ENCODE data around the gene TRIM28. TPM values are rescaled to one million over a fixed set of nuclear protein-coding genes. Genes with fewer than 3 reads are reported as not detected.
A peak's percentile ranks its signal among the peaks of the same experiment; 100 is the strongest.

TRIM28 gene
- total and polyA plus RNA-seq, 9 of the 15 experiments (the other 6 are each of a cell fraction or from before 2014, with no cell fraction given) = 12.1 to 797 (median 490) TPM

GRCh38 chr19:58519087-58519354, 24.8 kb upstream of the TRIM28 start:
- intact Hi-C loops (cut with micrococcal nuclease) = loop anchor here (1.0 kb wide), 4 partner anchors 43 to 300 kb away; partner anchors contain the start of genes ZNF446 and ZSCAN22
- ChIA-PET CTCF (ENCODE audit: low intra/inter-chr PET ratio) (interaction anchor here (0.6 to 2.7 kb wide), 5 partner anchors 25 to 337 kb away, joined by 3 to 23 read pairs (median 4); partner anchors contain the start of genes TRIM28 and ZNF274), POLR2A (interaction anchor here (0.6 to 2.3 kb wide), 13 partner anchors 13 to 336 kb away, joined by 3 to 14 read pairs (median 6); partner anchors contain the start of genes CHMP2A, TRIM28, ZNF274 and ZNF837)
- in situ Hi-C loops (cut with MboI) = no loop called here
- H3K27me3 ChIP-seq (ENCODE audit: control insufficient read depth in 2 of 2, insufficient read depth in 2 of 2, low read length in 2 of 2) = no peaks in the 10 kb centered on the region
- H2AFZ ChIP-seq (ENCODE audit: low read depth, low read length) = peak overlapping the region; percentile 99
- peaks cover 9 to 50% of the 10 kb centered on the region in 2 experiments for H3K4me1 ChIP-seq (replicated peaks in 1 of 2; ENCODE audit: control insufficient read depth in 2 of 2, insufficient read depth in 2 of 2, low read length in 2 of 2)
- ATAC-seq (peak; percentile 77), DNase-seq (ENCODE audit: extremely low read depth in 1 of 4, low spot score in 3 of 4) (peak; percentile 64 to 82 (median 75)), FAIRE-seq (peak; percentile 37)
- 0% methylated on average over 12 of the region's 14 CpGs for WGBS (ENCODE audit: insufficient coverage, low coverage, missing lambda C conversion rate)
- H3K4me2 ChIP-seq (ENCODE audit: insufficient read depth, low read length) = peak overlapping the region; percentile 98
- H4K20me1 ChIP-seq (replicated peaks; ENCODE audit: control insufficient read depth, insufficient read depth, low read length) = no peaks in the 10 kb centered on the region
- H3K9me3 ChIP-seq (replicated peaks; ENCODE audit: control insufficient read depth, insufficient read depth, low read depth, low read length) = no peaks in the 10 kb centered on the region
- BruUV-seq (replicated peaks) = no TSS peak
- H3K36me3 ChIP-seq (ENCODE audit: control insufficient read depth, insufficient read depth, low read length) = peaks cover 29% of the 10 kb centered on the region; the same call in 2 of the 3 replicates
- H3K27ac ChIP-seq (ENCODE audit: extremely low read depth, low read depth, low read length) = peak overlapping the region; percentile 92
- peak overlapping the region; percentile 95 to 97 for H3K9ac ChIP-seq (ENCODE audit: insufficient read depth in 1 of 2, low read depth in 2 of 2, low read length in 2 of 2)
- peaks cover 55% of the 10 kb centered on the region for H3K79me2 ChIP-seq (ENCODE audit: control insufficient read depth, insufficient read depth, low read length)
- H3K4me3 ChIP-seq = peak overlapping the region; percentile 79
- peaks cover 5% of the 10 kb centered on the region for H3K9me1 ChIP-seq (ENCODE audit: control insufficient read depth, insufficient read depth, low read length)
- TF ChIP-seq, protein P1, sequence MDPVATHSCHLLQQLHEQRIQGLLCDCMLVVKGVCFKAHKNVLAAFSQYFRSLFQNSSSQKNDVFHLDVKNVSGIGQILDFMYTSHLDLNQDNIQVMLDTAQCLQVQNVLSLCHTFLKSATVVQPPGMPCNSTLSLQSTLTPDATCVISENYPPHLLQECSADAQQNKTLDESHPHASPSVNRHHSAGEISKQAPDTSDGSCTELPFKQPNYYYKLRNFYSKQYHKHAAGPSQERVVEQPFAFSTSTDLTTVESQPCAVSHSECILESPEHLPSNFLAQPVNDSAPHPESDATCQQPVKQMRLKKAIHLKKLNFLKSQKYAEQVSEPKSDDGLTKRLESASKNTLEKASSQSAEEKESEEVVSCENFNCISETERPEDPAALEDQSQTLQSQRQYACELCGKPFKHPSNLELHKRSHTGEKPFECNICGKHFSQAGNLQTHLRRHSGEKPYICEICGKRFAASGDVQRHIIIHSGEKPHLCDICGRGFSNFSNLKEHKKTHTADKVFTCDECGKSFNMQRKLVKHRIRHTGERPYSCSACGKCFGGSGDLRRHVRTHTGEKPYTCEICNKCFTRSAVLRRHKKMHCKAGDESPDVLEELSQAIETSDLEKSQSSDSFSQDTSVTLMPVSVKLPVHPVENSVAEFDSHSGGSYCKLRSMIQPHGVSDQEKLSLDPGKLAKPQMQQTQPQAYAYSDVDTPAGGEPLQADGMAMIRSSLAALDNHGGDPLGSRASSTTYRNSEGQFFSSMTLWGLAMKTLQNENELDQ (CRISPR knock-in tag; IDR thresholded peaks at IDR 0.05; ENCODE audit: borderline replicate concordance) = 0 out of 2 replicates have a peak, but pooled peaks have one; percentile 38
- TF ChIP-seq NRF1 (conservative IDR thresholded peaks at IDR 0.05 in 1 of 2, IDR thresholded peaks at IDR 0.05 in 1 of 2) (peak; percentile 2 to 8; a peak in 1 of 4 replicates), ZSCAN29 (IDR thresholded peaks at IDR 0.05) (peak; percentile 93), EP300 (IDR thresholded peaks at IDR 0.05; ENCODE audit: low read length) (no peak), ZNF197 (CRISPR knock-in tag; IDR thresholded peaks at IDR 0.05; ENCODE audit: low read depth) (0 out of 2 replicates have a peak, but pooled peaks have one; percentile 2), DPF2 (IDR thresholded peaks at IDR 0.05) (no peak), ETV1 (tag; conservative IDR thresholded peaks at IDR 0.05; ENCODE audit: low read depth) (peak; percentile 77), MAFG (tag; conservative IDR thresholded peaks at IDR 0.05) (no peak), L3MBTL2 (IDR thresholded peaks at IDR 0.05) (peak; percentile 57; the same call in 1 of the 2 replicates), NEUROD1 (IDR thresholded peaks at IDR 0.05; ENCODE audit: borderline replicate concordance, low read depth, low read length, partially characterized antibody) (peak; percentile 12), ESRRB (CRISPR knock-in tag; IDR thresholded peaks at IDR 0.05; ENCODE audit: borderline replicate concordance) (no peak), ZNF707 (CRISPR knock-in tag; conservative IDR thresholded peaks at IDR 0.05) (peak; percentile 88), POLR2AphosphoS2 (IDR thresholded peaks at IDR 0.05; ENCODE audit: low read length) (no peak), WHSC1 (IDR thresholded peaks at IDR 0.05; ENCODE audit: low read length) (no peak), HMG20B (CRISPR knock-in tag; IDR thresholded peaks at IDR 0.05) (no peak), ZNF175 (CRISPR knock-in tag; IDR thresholded peaks at IDR 0.05; ENCODE audit: low read depth) (0 out of 2 replicates have a peak, but pooled peaks have one; percentile 8), RB1 (IDR thresholded peaks at IDR 0.05; ENCODE audit: low read depth) (0 out of 2 replicates have a peak, but pooled peaks have one; percentile 21)
- TF ChIP-seq, protein P2, sequence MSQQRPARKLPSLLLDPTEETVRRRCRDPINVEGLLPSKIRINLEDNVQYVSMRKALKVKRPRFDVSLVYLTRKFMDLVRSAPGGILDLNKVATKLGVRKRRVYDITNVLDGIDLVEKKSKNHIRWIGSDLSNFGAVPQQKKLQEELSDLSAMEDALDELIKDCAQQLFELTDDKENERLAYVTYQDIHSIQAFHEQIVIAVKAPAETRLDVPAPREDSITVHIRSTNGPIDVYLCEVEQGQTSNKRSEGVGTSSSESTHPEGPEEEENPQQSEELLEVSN (IDR thresholded peaks at IDR 0.05; ENCODE audit: borderline replicate concordance in 1 of 2, extremely low read depth in 1 of 2, insufficient read depth in 1 of 2, insufficient read length in 1 of 2, low read depth in 1 of 2, low read length in 1 of 2, poor library complexity in 1 of 2, severe bottlenecking in 1 of 2) = peak; percentile 23 to 32

All from K562 (cell line).